ENCODE measurements around the gene SPNS2.

GRCh38 chr17:4551796-4552525 lies 53.3 kb downstream of the SPNS2 start:
- TF ChIP-seq, protein P1, sequence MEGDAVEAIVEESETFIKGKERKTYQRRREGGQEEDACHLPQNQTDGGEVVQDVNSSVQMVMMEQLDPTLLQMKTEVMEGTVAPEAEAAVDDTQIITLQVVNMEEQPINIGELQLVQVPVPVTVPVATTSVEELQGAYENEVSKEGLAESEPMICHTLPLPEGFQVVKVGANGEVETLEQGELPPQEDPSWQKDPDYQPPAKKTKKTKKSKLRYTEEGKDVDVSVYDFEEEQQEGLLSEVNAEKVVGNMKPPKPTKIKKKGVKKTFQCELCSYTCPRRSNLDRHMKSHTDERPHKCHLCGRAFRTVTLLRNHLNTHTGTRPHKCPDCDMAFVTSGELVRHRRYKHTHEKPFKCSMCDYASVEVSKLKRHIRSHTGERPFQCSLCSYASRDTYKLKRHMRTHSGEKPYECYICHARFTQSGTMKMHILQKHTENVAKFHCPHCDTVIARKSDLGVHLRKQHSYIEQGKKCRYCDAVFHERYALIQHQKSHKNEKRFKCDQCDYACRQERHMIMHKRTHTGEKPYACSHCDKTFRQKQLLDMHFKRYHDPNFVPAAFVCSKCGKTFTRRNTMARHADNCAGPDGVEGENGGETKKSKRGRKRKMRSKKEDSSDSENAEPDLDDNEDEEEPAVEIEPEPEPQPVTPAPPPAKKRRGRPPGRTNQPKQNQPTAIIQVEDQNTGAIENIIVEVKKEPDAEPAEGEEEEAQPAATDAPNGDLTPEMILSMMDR (IDR thresholded peaks at IDR 0.05): no peak
- no peak for TF ChIP-seq POLR2A (IDR thresholded peaks at IDR 0.05)
